OCI-LY7 (cell line): ENCODE data around the gene NFE2L3. TPM values are rescaled to one million over a fixed set of nuclear protein-coding genes. Genes with fewer than 3 reads are reported as not detected.
"Not testable (repeated sequence)": the region's sequence is repeated elsewhere in the genome, so short reads cannot be mapped to it uniquely, and the experiment has no call there.

Experiments
- BruUV-seq: library from RNA; stranded (reverse); fragments of 400-500 nt; replicated peaks from 2 replicates; lab custom pipeline; 2021; lab: Mats Ljungman, UMichigan
- CTCF ChIA-PET: fragments of 300-600 bp; sonication (Branson Sonifier 250); formaldehyde crosslinking; loops from one replicate; lab custom pipeline; 2022; ENCODE audit warnings: antibody characterized with exemption; ENCODE audit not compliant: unreplicated experiment; lab: Charles Lee
- POLR2A ChIA-PET: fragments of 300-600 bp; sonication (Branson Sonifier 250); formaldehyde crosslinking; loops from one replicate; lab custom pipeline; 2022; ENCODE audit warnings: antibody characterized with exemption; lab: Charles Lee
- DNase-seq: peaks from one replicate; pipeline ENCODE4 v3.0.0-alpha.2; 2015; ENCODE audit warnings: low spot score
- H2AFZ ChIP-seq: fragments of 200-600 bp; sonication (generic), shearing (Covaris generic); 2 replicates; pipeline ENCODE4 v1.6.1; 2014; ENCODE audit warnings: mild to moderate bottlenecking, antibody characterized with exemption, low read length, moderate library complexity
- H3K27ac ChIP-seq: fragments of 200-600 bp; sonication (generic); 2 replicates; pipeline ENCODE4 v1.5.1; 2014; ENCODE audit warnings: mixed run types, low read depth, mild to moderate bottlenecking, moderate library complexity, low read length, inconsistent platforms; ENCODE audit not compliant: poor library complexity, severe bottlenecking
- H3K36me3 ChIP-seq: fragments of 200-600 bp; sonication (generic); 2 replicates; pipeline ENCODE4 v1.6.1; 2014; ENCODE audit warnings: mild to moderate bottlenecking, antibody characterized with exemption, low read length, moderate library complexity, mixed read lengths; ENCODE audit not compliant: insufficient read depth
- H3K4me1 ChIP-seq: fragments of 200-600 bp; sonication (generic); 2 replicates; pipeline ENCODE4 v1.5.1; 2014; ENCODE audit warnings: mild to moderate bottlenecking, low read length; ENCODE audit not compliant: insufficient read depth, poor library complexity, severe bottlenecking
- H3K4me2 ChIP-seq: fragments of 200-600 bp; sonication (generic); 2 replicates; pipeline ENCODE4 v1.6.1; 2014; ENCODE audit warnings: mild to moderate bottlenecking, low read length
- H3K4me3 ChIP-seq: fragments of 200-600 bp; sonication (generic); 2 replicates; pipeline ENCODE4 v1.5.1; 2014; ENCODE audit warnings: mild to moderate bottlenecking, low read depth, low read length; ENCODE audit not compliant: poor library complexity, severe bottlenecking
- H3K79me2 ChIP-seq: fragments of 200-600 bp; sonication (generic); 2 replicates; pipeline ENCODE4 v1.6.1; 2016; ENCODE audit warnings: low read depth, mild to moderate bottlenecking, low read length, moderate library complexity, mixed read lengths; ENCODE audit not compliant: insufficient read depth
- H3K9me2 ChIP-seq: fragments of 200-600 bp; sonication (generic); 2 replicates; pipeline ENCODE4 v1.6.1; 2016; ENCODE audit warnings: mild to moderate bottlenecking, low read length, mixed read lengths; ENCODE audit not compliant: insufficient read depth
- H3K9me3 ChIP-seq: fragments of 200-600 bp; sonication (generic); 2 replicates; pipeline ENCODE4 v1.6.1; 2014; ENCODE audit warnings: mild to moderate bottlenecking, mixed run types, low read length, mixed read lengths
- H4K20me1 ChIP-seq: fragments of 200-600 bp; sonication (generic); 2 replicates; pipeline ENCODE4 v1.6.1; 2014; ENCODE audit warnings: mild to moderate bottlenecking, antibody characterized with exemption, low read length, moderate library complexity, mixed read lengths; ENCODE audit not compliant: insufficient read depth
- CTCF ChIP-seq: fragments of 200-600 bp; sonication (generic); conservative IDR thresholded peaks from 2 replicates; pipeline ENCODE4 v1.5.1; 2014; ENCODE audit warnings: mild to moderate bottlenecking, antibody characterized with exemption, low read length, moderate library complexity, mixed read lengths
- EZH2phosphoT487 ChIP-seq: fragments of 200-600 bp; sonication (generic); IDR thresholded peaks from 2 replicates; pipeline ENCODE4 v1.6.1; 2018; ENCODE audit warnings: low read depth, borderline replicate concordance, mild to moderate bottlenecking, mixed run types, antibody characterized with exemption, low read length, moderate library complexity, mixed read lengths
- intact Hi-C: fragments of 100-400 bp; cut with micrococcal nuclease; formaldehyde crosslinking; loops from one replicate; pipeline ENCODE4 v1.10.0; 2022; ENCODE audit not compliant: unreplicated experiment
- total RNA-seq, 2 experiments: library from RNA; depleted of rRNA in 1 of 2; stranded (reverse); fragments of >200 nt in 1 of 2; shearing (Covaris generic) in 1 of 2; gene quantifications; 2 replicates each; pipeline ENCODE4 v1.2.3, GENCODE V29; 2014 to 2022

Gene NFE2L3
- total RNA-seq, 2 experiments from 2014 or later: 10.7 to 12.3 TPM

- no peak for TF ChIP-seq CTCF
- peaks cover 10% of the 10 kb centered on the region for H3K4me1 ChIP-seq
- H3K79me2 ChIP-seq: no peaks in the 10 kb centered on the region
- DNase-seq: no peak
- no peak overlapping the region for H3K4me3 ChIP-seq
- H2AFZ ChIP-seq: no peak overlapping the region
- H3K9me3 ChIP-seq: no peaks in the 10 kb centered on the region
- intact Hi-C loops: no loop called here
- no peak overlapping the region for H3K27ac ChIP-seq
- CTCF ChIA-PET: no interaction called here
- no TSS peak for BruUV-seq
- H3K9me2 ChIP-seq: no peaks in the 10 kb centered on the region
- no peaks in the 10 kb centered on the region for H4K20me1 ChIP-seq
- POLR2A ChIA-PET: no interaction called here
- H3K36me3 ChIP-seq: no peaks in the 10 kb centered on the region
- no peak overlapping the region for H3K4me2 ChIP-seq
These were observed 29.3 kb upstream of the NFE2L3 start for GRCh38 chr7:26122745-26123144.

- H3K4me2 ChIP-seq, H3K36me3 ChIP-seq, H3K27ac ChIP-seq, POLR2A ChIA-PET, H3K9me3 ChIP-seq, DNase-seq, CTCF ChIA-PET, intact Hi-C loops, H2AFZ ChIP-seq, BruUV-seq, H3K4me3 ChIP-seq, H3K9me2 ChIP-seq, H4K20me1 ChIP-seq, H3K79me2 ChIP-seq: not testable (repeated sequence)
- peaks cover 13% of the 10 kb centered on the region for H3K4me1 ChIP-seq
These were observed 27.2 kb upstream of the NFE2L3 start for GRCh38 chr7:26124775-26125174.

GRCh38 chr7:26127411-26127810 is 24.6 kb upstream of the NFE2L3 start:
- BruUV-seq: no TSS peak
- POLR2A ChIA-PET: no interaction called here

More at GRCh38 chr7:26127411-26127810, 24.6 kb upstream of the NFE2L3 start:
- peak; percentile 58 for DNase-seq
- CTCF ChIA-PET: no interaction called here
- intact Hi-C loops: no loop called here
- Histone ChIP-seq H3K27ac (no peak overlapping the region), H2AFZ (no peak overlapping the region), H3K4me2 (peak overlapping the region; percentile 47; the same call in 1 of the 2 replicates), H3K79me2 (no peaks in the 10 kb centered on the region), H3K9me3 (no peaks in the 10 kb centered on the region), H4K20me1 (no peaks in the 10 kb centered on the region), H3K9me2 (no peaks in the 10 kb centered on the region), H3K36me3 (no peaks in the 10 kb centered on the region), H3K4me1 (peaks cover 13% of the 10 kb centered on the region), H3K4me3 (no peak overlapping the region)
- TF ChIP-seq EZH2phosphoT487: no peak
- TF ChIP-seq CTCF: no peak
